ENCODE measurements around the gene ADRA2C.

The ADRA2C gene

GRCh38 chr4:3766036-3766784 is at the start of gene ADRA2C:
Gene ADRA2C, plus strand, starts transcription at chr4:3766385. Its CDS starts 222 bp downstream, at chr4:3766607.
- Mint-ChIP-seq H3K36me3 (ENCODE audit: low read depth) (no peaks in the 10 kb centered on the region), H3K27me3 (ENCODE audit: low read depth) (peaks cover 24% of the 10 kb centered on the region), H3K4me1 (ENCODE audit: low read depth) (peaks cover 2% of the 10 kb centered on the region), H3K27ac (no peak within 1 kb of the TSS), H3K9me3 (no peaks in the 10 kb centered on the region), H3K4me3 (no peak within 1 kb of the TSS)

GRCh38 chr4:3716631-3717235 is 49.5 kb upstream of the ADRA2C start:
- no peaks in the 10 kb centered on the region for H3K4me1 Mint-ChIP-seq (ENCODE audit: low read depth)
- H3K27ac Mint-ChIP-seq: no peak overlapping the region
- no peak overlapping the region for H3K4me3 Mint-ChIP-seq

GRCh38 chr4:3717241-3717640 is 48.9 kb upstream of the ADRA2C start:
- Mint-ChIP-seq H3K27me3 (ENCODE audit: low read depth) (no peaks in the 10 kb centered on the region), H3K9me3 (peaks cover 13% of the 10 kb centered on the region), H3K4me1 (ENCODE audit: low read depth) (no peaks in the 10 kb centered on the region), H3K4me3 (no peak overlapping the region), H3K27ac (no peak overlapping the region), H3K36me3 (ENCODE audit: low read depth) (no peaks in the 10 kb centered on the region)

More at GRCh38 chr4:3716631-3717235, 49.5 kb upstream of the ADRA2C start:
- no peaks in the 10 kb centered on the region for H3K36me3 Mint-ChIP-seq (ENCODE audit: low read depth)
- peaks cover 13% of the 10 kb centered on the region for H3K9me3 Mint-ChIP-seq
- no peaks in the 10 kb centered on the region for H3K27me3 Mint-ChIP-seq (ENCODE audit: low read depth)

- no peaks in the 10 kb centered on the region for H3K36me3 Mint-ChIP-seq (ENCODE audit: low read depth)
- H3K4me1 Mint-ChIP-seq (ENCODE audit: low read depth): no peaks in the 10 kb centered on the region
Observed at GRCh38 chr4:3718462-3718861, 47.7 kb upstream of the ADRA2C start.

GRCh38 chr4:3719191-3719590 is 47.0 kb upstream of the ADRA2C start:
- H3K27ac Mint-ChIP-seq: no peak overlapping the region
- no peaks in the 10 kb centered on the region for H3K36me3 Mint-ChIP-seq (ENCODE audit: low read depth)
- peaks cover 13% of the 10 kb centered on the region for H3K9me3 Mint-ChIP-seq
- no peak overlapping the region for H3K4me3 Mint-ChIP-seq
- H3K4me1 Mint-ChIP-seq (ENCODE audit: low read depth): no peaks in the 10 kb centered on the region
- H3K27me3 Mint-ChIP-seq (ENCODE audit: low read depth): no peaks in the 10 kb centered on the region

More at GRCh38 chr4:3718462-3718861, 47.7 kb upstream of the ADRA2C start:
- Mint-ChIP-seq H3K4me3 (no peak overlapping the region), H3K27ac (no peak overlapping the region), H3K9me3 (peaks cover 13% of the 10 kb centered on the region), H3K27me3 (ENCODE audit: low read depth) (no peaks in the 10 kb centered on the region)

GRCh38 chr4:3719836-3720235 is 46.3 kb upstream of the ADRA2C start:
- no peak overlapping the region for H3K4me3 Mint-ChIP-seq
- H3K36me3 Mint-ChIP-seq (ENCODE audit: low read depth): no peaks in the 10 kb centered on the region
- H3K9me3 Mint-ChIP-seq: peaks cover 13% of the 10 kb centered on the region
- H3K27me3 Mint-ChIP-seq (ENCODE audit: low read depth): peaks cover 6% of the 10 kb centered on the region
- no peak overlapping the region for H3K27ac Mint-ChIP-seq
- no peaks in the 10 kb centered on the region for H3K4me1 Mint-ChIP-seq (ENCODE audit: low read depth)

- Mint-ChIP-seq H3K9me3 (peaks cover 13% of the 10 kb centered on the region), H3K4me3 (no peak overlapping the region), H3K27me3 (ENCODE audit: low read depth) (peaks cover 6% of the 10 kb centered on the region), H3K4me1 (ENCODE audit: low read depth) (no peaks in the 10 kb centered on the region), H3K36me3 (ENCODE audit: low read depth) (no peaks in the 10 kb centered on the region), H3K27ac (no peak overlapping the region)
Observed at GRCh38 chr4:3720466-3720865, 45.7 kb upstream of the ADRA2C start.

- no peak overlapping the region for H3K4me3 Mint-ChIP-seq
- no peaks in the 10 kb centered on the region for H3K4me1 Mint-ChIP-seq (ENCODE audit: low read depth)
- H3K9me3 Mint-ChIP-seq: peaks cover 13% of the 10 kb centered on the region
- peaks cover 6% of the 10 kb centered on the region for H3K27me3 Mint-ChIP-seq (ENCODE audit: low read depth)
- no peaks in the 10 kb centered on the region for H3K36me3 Mint-ChIP-seq (ENCODE audit: low read depth)
- no peak overlapping the region for H3K27ac Mint-ChIP-seq
Observed at GRCh38 chr4:3721186-3721585, 45.0 kb upstream of the ADRA2C start.

- Mint-ChIP-seq H3K9me3 (peaks cover 13% of the 10 kb centered on the region), H3K27ac (no peak overlapping the region), H3K36me3 (ENCODE audit: low read depth) (no peaks in the 10 kb centered on the region), H3K4me3 (no peak overlapping the region), H3K4me1 (ENCODE audit: low read depth) (no peaks in the 10 kb centered on the region), H3K27me3 (ENCODE audit: low read depth) (peaks cover 6% of the 10 kb centered on the region)
Observed at GRCh38 chr4:3721627-3722026, 44.6 kb upstream of the ADRA2C start.

GRCh38 chr4:3722446-3723231 is 43.5 kb upstream of the ADRA2C start:
- H3K4me1 Mint-ChIP-seq (ENCODE audit: low read depth): no peaks in the 10 kb centered on the region
- peaks cover 13% of the 10 kb centered on the region for H3K9me3 Mint-ChIP-seq

GRCh38 chr4:3723232-3723642 is 42.9 kb upstream of the ADRA2C start:
- H3K27me3 Mint-ChIP-seq (ENCODE audit: low read depth): peaks cover 6% of the 10 kb centered on the region
- H3K36me3 Mint-ChIP-seq (ENCODE audit: low read depth): no peaks in the 10 kb centered on the region
- peaks cover 8% of the 10 kb centered on the region for H3K9me3 Mint-ChIP-seq
- no peaks in the 10 kb centered on the region for H3K4me1 Mint-ChIP-seq (ENCODE audit: low read depth)
- no peak overlapping the region for H3K27ac Mint-ChIP-seq
- H3K4me3 Mint-ChIP-seq: no peak overlapping the region

More at GRCh38 chr4:3722446-3723231, 43.5 kb upstream of the ADRA2C start:
- Mint-ChIP-seq H3K36me3 (ENCODE audit: low read depth) (no peaks in the 10 kb centered on the region), H3K4me3 (no peak overlapping the region), H3K27ac (no peak overlapping the region), H3K27me3 (ENCODE audit: low read depth) (peaks cover 6% of the 10 kb centered on the region)

- no peak overlapping the region for H3K27ac Mint-ChIP-seq
- H3K9me3 Mint-ChIP-seq: no peaks in the 10 kb centered on the region
- H3K4me1 Mint-ChIP-seq (ENCODE audit: low read depth): no peaks in the 10 kb centered on the region
- H3K27me3 Mint-ChIP-seq (ENCODE audit: low read depth): peaks cover 6% of the 10 kb centered on the region
- H3K4me3 Mint-ChIP-seq: no peak overlapping the region
- no peaks in the 10 kb centered on the region for H3K36me3 Mint-ChIP-seq (ENCODE audit: low read depth)
Observed at GRCh38 chr4:3724319-3725231, 41.6 kb upstream of the ADRA2C start.

GRCh38 chr4:3725936-3726870 is 40.0 kb upstream of the ADRA2C start:
- Mint-ChIP-seq H3K36me3 (ENCODE audit: low read depth) (no peaks in the 10 kb centered on the region), H3K27ac (no peak overlapping the region), H3K9me3 (no peaks in the 10 kb centered on the region), H3K4me3 (no peak overlapping the region), H3K27me3 (ENCODE audit: low read depth) (peaks cover 6% of the 10 kb centered on the region), H3K4me1 (ENCODE audit: low read depth) (no peaks in the 10 kb centered on the region)
